ENCODE results near the gene CAMKV.

Gene CAMKV

DNA sequence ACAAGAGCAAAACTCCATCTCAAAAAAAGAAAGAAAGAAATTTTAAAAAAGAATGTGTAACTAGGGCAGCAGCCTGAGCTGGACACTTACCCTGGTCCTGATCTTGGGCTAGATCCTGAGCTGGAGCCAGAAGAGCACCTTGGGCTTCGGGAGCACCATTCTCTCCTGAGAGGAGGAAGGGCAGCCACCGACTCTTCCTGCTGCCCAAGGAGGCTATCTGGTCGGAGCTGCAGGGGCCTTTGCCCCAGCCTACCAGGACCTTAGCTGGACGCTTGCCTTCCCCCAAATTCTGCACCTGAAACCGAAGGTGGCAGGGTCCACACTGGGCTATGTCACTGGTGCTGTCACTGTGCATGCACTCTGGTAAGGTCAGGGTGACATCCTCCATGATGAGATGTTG, 6.9 kb upstream of the CAMKV start:
- TF ChIP-seq, protein P1, sequence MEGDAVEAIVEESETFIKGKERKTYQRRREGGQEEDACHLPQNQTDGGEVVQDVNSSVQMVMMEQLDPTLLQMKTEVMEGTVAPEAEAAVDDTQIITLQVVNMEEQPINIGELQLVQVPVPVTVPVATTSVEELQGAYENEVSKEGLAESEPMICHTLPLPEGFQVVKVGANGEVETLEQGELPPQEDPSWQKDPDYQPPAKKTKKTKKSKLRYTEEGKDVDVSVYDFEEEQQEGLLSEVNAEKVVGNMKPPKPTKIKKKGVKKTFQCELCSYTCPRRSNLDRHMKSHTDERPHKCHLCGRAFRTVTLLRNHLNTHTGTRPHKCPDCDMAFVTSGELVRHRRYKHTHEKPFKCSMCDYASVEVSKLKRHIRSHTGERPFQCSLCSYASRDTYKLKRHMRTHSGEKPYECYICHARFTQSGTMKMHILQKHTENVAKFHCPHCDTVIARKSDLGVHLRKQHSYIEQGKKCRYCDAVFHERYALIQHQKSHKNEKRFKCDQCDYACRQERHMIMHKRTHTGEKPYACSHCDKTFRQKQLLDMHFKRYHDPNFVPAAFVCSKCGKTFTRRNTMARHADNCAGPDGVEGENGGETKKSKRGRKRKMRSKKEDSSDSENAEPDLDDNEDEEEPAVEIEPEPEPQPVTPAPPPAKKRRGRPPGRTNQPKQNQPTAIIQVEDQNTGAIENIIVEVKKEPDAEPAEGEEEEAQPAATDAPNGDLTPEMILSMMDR (IDR thresholded peaks at IDR 0.05; ENCODE audit: low read depth, low read length), result no peak
- DNase-seq (ENCODE audit: extremely low read depth, low read depth), result no peak

DNA sequence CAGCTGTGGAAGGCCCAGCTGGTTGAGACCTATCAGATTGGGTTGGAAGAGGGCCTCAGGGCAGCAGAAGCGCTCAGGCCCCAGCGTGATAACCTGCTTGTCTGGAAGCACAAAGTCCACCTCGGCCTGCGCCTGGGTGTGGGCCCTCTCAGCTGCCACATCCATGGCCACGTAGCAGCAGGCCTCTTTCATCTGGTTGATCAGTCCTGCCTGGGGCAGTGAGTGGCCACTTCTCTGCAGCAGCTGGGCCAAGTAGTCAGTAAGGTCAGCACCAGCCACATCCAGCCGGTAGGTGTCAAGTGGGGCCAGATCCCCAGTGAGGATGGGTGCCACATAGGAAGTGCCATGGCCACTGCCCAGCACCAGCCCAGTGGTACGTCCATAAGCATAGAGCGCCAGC, 3.9 kb upstream of the CAMKV start:
- TF ChIP-seq, protein P1 (IDR thresholded peaks at IDR 0.05; ENCODE audit: low read depth, low read length), result no peak

DNA sequence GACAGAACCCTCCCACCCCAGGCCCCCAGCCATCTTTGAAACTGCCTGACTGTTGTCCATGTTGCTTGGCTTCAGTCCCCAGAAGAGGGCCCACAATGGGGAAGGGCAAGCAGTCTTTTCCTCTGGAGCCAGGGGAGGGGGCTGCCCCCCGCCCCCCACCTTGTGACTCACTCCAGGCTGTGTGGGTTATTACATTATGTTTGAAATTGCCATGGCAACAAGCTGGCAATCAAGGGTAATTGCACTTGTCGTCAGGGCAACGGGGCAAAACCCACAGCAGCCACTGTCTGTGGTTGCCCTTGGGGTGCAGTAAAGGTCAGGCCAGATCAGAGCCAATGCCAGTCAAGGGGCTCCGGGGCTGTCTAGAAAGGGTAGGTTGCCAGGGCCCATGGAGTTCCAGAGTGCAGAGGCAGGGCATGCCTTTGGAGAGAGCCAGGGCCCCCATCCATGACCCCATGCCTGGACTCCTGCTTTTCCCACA, 3.1 kb upstream of the CAMKV start:
- DNase-seq (ENCODE audit: extremely low read depth, low read depth), result no peak
- TF ChIP-seq, protein P1 (IDR thresholded peaks at IDR 0.05; ENCODE audit: low read depth, low read length), result no peak

More for the DNA sequence above, 3.9 kb upstream of the CAMKV start:
- DNase-seq (ENCODE audit: extremely low read depth, low read depth), result no peak

DNA sequence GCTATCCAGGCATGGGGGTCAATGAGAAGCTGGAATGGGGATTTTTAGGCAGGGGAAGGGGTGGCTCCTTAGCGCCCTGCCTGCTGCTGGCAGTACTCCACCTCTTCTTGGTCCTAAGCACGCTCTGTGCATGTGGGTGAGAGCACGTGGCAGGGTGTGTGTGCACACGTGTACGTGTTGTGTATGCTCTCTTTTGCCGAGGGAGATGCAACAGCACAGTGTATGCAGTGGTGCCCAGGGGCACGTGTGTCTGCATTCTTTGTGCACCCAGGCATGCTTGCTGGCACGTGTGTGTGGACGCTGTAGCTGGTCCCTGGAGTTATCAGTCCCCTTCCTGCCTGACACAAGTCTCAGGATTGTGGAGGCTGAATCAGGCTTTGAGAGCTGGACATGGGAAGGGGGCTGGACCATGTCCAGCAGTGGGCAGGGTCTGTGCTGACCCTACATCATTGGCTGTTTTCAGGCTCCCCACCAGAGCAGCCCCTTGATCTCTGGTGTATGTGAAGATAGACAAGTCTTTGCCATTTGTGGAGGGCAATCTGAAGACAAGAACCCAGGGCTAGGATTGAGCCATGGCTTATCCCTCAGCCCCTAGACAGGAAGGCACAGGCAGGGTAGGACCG, 1.9 kb upstream of the CAMKV start:
- no peak for DNase-seq (ENCODE audit: extremely low read depth, low read depth)
- TF ChIP-seq, protein P1 (IDR thresholded peaks at IDR 0.05; ENCODE audit: low read depth, low read length), result no peak

DNA sequence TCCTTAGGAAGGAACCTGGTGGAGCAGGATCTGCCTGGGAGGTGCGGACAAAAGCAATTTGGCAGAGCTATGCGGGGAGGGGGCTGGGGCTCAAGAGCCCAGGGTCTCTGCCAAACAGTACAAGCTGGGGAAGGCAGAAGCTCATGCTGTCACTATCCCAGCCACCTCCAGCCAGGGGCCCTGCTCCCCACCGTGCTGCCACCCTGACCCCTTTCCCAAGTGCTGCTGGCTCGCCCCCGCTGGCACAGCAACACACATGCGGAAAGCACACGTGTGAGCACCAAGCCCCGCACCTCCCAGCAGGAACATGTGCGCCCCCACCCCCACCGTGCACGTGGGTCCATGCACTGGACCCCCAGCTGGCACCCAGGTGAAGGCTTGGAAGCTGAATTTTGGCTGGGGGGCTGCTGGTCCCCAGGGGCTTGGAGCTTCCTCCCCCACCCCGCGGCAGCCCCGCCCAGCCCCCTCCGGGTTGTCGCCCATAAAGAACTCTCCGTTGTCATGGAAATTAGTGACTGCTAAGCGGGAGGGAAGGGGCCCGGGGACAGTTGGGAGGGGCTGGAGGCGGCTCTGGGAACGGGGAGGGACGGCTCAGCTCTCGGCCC, 742 bp downstream of the CAMKV start:
- no peak for DNase-seq (ENCODE audit: extremely low read depth, low read depth)
- TF ChIP-seq, protein P1 (IDR thresholded peaks at IDR 0.05; ENCODE audit: low read depth, low read length), result no peak

DNA sequence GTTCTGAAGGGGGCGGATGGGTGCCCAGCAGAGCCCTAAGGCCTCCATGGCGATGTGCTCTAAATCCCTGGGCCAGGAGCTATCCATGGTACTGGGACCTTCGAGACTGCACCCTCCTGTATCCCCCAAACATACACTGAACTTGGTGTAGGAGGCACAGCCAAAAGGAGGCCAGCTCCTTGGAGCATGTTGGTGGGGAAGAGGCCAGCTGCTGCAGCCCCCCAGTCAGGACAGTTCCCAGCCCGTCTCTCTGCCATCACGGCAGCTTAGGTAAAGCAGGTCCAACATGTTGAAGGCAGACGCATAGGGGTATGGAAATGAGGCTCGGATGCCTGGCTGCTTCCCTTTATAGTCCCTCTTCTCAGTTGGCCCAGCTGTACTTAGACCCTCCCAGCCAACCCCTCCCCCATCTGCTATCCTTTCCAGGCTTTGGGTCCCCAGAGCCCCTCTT, 1.8 kb downstream of the CAMKV start:
- TF ChIP-seq, protein P1 (IDR thresholded peaks at IDR 0.05; ENCODE audit: low read depth, low read length), result no peak
- DNase-seq (ENCODE audit: extremely low read depth, low read depth), result no peak

DNA sequence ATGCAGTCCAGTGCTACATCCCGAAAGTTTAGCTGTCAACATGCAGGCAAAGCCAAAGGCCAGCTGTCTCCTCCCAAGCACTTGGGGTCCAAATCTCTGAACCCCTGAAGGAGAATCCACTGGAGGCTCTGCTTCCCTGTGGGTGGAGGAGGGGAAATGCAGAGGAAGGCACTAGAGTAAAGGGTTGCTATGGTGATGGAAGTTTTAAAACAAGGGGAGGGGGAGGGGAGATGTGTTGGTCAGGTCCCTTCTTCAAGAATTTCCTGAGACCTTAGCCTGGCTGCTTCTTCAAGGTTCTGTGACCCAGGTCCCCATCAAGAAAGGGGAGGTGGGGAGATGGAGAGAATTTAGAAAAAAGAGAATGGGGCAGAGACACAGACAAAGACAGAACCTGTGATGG, 2.3 kb downstream of the CAMKV start:
- DNase-seq (ENCODE audit: extremely low read depth, low read depth), result no peak
- TF ChIP-seq, protein P1 (IDR thresholded peaks at IDR 0.05; ENCODE audit: low read depth, low read length), result no peak

Measured in AG09319 (cell line).